ENCODE data around the gene SUN1. TPM values are rescaled to one million over a fixed set of nuclear protein-coding genes. Genes with fewer than 3 reads are reported as not detected.

SUN1 gene
- total RNA-seq, 3 donors from 2014 or later (not counting 1 experiment from before 2014, with no cell fraction given) = 40.2 to 63.5 (median 48.0) TPM

GRCh38 chr7:853366-854117 lies 21.3 kb downstream of the SUN1 start:
- 91% methylated on average over 33 of the region's 33 CpGs for WGBS (ENCODE audit: insufficient coverage)
- Mint-ChIP-seq H3K4me3 (no peak overlapping the region), H3K27me3 (ENCODE audit: low read depth in 2 of 2) (no peaks in the 10 kb centered on the region), H3K36me3 (no peaks in the 10 kb centered on the region), H3K4me1 (no peaks in the 10 kb centered on the region), H3K27ac (no peak overlapping the region), H3K9me3 (no peaks in the 10 kb centered on the region)
- intact Hi-C loops (cut with micrococcal nuclease) = no loop called here
- TF ChIP-seq, protein P1, sequence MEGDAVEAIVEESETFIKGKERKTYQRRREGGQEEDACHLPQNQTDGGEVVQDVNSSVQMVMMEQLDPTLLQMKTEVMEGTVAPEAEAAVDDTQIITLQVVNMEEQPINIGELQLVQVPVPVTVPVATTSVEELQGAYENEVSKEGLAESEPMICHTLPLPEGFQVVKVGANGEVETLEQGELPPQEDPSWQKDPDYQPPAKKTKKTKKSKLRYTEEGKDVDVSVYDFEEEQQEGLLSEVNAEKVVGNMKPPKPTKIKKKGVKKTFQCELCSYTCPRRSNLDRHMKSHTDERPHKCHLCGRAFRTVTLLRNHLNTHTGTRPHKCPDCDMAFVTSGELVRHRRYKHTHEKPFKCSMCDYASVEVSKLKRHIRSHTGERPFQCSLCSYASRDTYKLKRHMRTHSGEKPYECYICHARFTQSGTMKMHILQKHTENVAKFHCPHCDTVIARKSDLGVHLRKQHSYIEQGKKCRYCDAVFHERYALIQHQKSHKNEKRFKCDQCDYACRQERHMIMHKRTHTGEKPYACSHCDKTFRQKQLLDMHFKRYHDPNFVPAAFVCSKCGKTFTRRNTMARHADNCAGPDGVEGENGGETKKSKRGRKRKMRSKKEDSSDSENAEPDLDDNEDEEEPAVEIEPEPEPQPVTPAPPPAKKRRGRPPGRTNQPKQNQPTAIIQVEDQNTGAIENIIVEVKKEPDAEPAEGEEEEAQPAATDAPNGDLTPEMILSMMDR (IDR thresholded peaks at IDR 0.05) = no peak
- DNase-seq = no peak
- Histone ChIP-seq H3K4me1 (ENCODE audit: control insufficient read depth, insufficient read depth, low read length) (no peaks in the 10 kb centered on the region), H3K4me3 (ENCODE audit: low read length) (no peak overlapping the region), H3K9me3 (ENCODE audit: control insufficient read depth, insufficient read depth, low read length) (no peaks in the 10 kb centered on the region), H3K36me3 (ENCODE audit: control insufficient read depth, insufficient read depth, low read length) (peaks cover 38% of the 10 kb centered on the region), H3K27ac (ENCODE audit: low read length) (no peak overlapping the region), H3K27me3 (ENCODE audit: control insufficient read depth, insufficient read depth, low read length) (no peaks in the 10 kb centered on the region)
- no peak for ATAC-seq

DNA sequence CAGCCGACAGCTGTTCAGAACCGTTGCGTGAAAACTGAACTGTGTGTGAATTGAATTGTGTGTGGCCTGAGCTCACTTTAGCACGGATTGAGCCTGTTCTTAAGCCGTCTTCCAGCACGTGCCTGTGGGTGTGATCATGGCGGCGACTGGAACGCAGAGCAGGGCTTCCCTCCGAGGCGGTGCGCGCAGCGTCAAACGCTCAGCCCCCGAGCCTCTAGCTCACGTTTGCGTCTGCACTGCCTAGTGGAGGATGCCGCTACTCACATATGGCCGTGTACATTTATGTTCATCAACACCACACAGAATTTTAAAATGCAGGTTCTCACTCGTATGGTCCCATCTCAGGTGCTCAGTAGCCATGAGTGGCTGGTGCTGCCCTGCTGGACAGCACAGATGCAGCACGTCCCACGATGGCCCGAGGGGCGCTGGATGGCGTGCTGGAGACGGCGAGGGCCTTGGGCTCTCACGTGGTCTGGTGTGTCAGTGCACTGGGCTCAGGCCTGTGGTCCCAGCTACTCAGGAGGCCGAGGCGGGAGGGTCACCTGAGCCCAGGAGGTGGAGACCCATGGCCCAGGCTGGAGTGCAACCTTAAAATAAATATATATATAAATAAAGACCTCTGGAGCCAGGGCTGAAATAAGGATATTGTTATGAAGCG lies 22.0 kb downstream of the SUN1 start:
- Mint-ChIP-seq H3K27me3 (ENCODE audit: low read depth in 2 of 2) (no peaks in the 10 kb centered on the region), H3K4me3 (no peak overlapping the region), H3K27ac (no peak overlapping the region), H3K4me1 (peaks cover 0 to 2% of the 10 kb centered on the region in 2 donors), H3K9me3 (no peaks in the 10 kb centered on the region), H3K36me3 (no peaks in the 10 kb centered on the region)
- no peak for ATAC-seq
- H3K4me1 ChIP-seq (ENCODE audit: control insufficient read depth, insufficient read depth, low read length) = no peaks in the 10 kb centered on the region
- no peak overlapping the region for H3K27ac ChIP-seq (ENCODE audit: low read length)
- no peaks in the 10 kb centered on the region for H3K27me3 ChIP-seq (ENCODE audit: control insufficient read depth, insufficient read depth, low read length)
- no peak overlapping the region for H3K4me3 ChIP-seq (ENCODE audit: low read length)
- peaks cover 38% of the 10 kb centered on the region for H3K36me3 ChIP-seq (ENCODE audit: control insufficient read depth, insufficient read depth, low read length)
- H3K9me3 ChIP-seq (ENCODE audit: control insufficient read depth, insufficient read depth, low read length) = no peaks in the 10 kb centered on the region
- intact Hi-C loops (cut with micrococcal nuclease) = no loop called here
- TF ChIP-seq, protein P1 (IDR thresholded peaks at IDR 0.05) = no peak
- DNase-seq = no peak
- 96% methylated on average over 30 of the region's 32 CpGs for WGBS (ENCODE audit: insufficient coverage)

DNA sequence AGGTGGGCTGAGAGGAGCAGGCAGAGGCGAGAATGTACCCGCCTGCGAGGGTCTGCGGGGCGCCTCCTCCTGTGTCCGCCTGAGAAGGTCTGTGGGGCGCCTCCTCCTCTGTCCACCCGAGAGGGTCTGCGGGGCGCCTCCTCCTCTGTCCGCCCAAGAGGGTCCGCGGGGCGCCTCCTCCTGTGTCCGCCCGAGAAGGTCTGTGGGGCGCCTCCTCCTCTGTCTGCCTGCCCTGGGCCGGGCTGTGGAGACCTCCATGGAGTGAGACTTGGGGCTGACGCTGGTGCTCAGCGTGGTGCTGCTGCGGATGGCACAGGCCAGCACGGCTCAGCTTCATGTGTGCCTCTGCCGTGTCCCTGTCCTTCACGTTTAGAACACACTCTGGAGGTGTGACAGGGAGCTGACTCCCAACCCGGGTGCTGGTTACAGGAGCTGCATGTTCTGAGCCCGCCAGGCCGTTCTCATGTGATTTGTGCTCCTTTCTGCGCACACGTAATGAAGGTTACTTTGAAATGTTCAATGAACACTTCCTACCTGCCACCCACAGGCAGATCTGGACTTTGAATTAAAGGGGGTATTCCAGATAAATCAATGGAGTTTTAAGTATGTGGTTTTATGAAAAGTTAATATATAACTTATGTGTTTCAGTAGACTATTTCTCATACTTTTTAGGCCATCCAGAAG lies 23.6 kb downstream of the SUN1 start:
- ATAC-seq (no peak), DNase-seq (no peak)
- Mint-ChIP-seq H3K4me1 (peaks cover 0 to 4% of the 10 kb centered on the region in 2 donors), H3K27ac (no peak overlapping the region), H3K36me3 (no peaks in the 10 kb centered on the region), H3K4me3 (no peak overlapping the region), H3K27me3 (ENCODE audit: low read depth in 2 of 2) (no peaks in the 10 kb centered on the region), H3K9me3 (no peaks in the 10 kb centered on the region)
- no peaks in the 10 kb centered on the region for H3K9me3 ChIP-seq (ENCODE audit: control insufficient read depth, insufficient read depth, low read length)
- H3K4me1 ChIP-seq (ENCODE audit: control insufficient read depth, insufficient read depth, low read length) = no peaks in the 10 kb centered on the region
- intact Hi-C loops (cut with micrococcal nuclease) = no loop called here
- H3K27ac ChIP-seq (ENCODE audit: low read length) = no peak overlapping the region
- peaks cover 39% of the 10 kb centered on the region for H3K36me3 ChIP-seq (ENCODE audit: control insufficient read depth, insufficient read depth, low read length)
- TF ChIP-seq, protein P1 (IDR thresholded peaks at IDR 0.05) = no peak
- no peaks in the 10 kb centered on the region for H3K27me3 ChIP-seq (ENCODE audit: control insufficient read depth, insufficient read depth, low read length)
- no peak overlapping the region for H3K4me3 ChIP-seq (ENCODE audit: low read length)
- WGBS (ENCODE audit: insufficient coverage) = 97% methylated on average over 27 of the region's 29 CpGs

Measured in natural killer cell (primary cell).